Calu3 (cell line): ENCODE data around the gene UNC13C. TPM values are rescaled to one million over a fixed set of nuclear protein-coding genes. Genes with fewer than 3 reads are reported as not detected.

Experiments
- BruUV-seq: library from RNA; stranded (reverse); fragments of 400-500 nt; replicated peaks from 2 replicates; lab custom pipeline; 2021; lab: Mats Ljungman, UMichigan
- CTCF ChIA-PET: fragments of 300-600 bp; sonication (Branson Sonifier 250); formaldehyde crosslinking; loops from one replicate; lab custom pipeline; 2022; ENCODE audit warnings: antibody characterized with exemption; lab: Charles Lee
- DNase-seq: peaks from one replicate; pipeline ENCODE4 v3.0.0; 2022
- H3K27ac Mint-ChIP-seq: one replicate; pipeline ENCODE4 v1.8.0; 2022; ENCODE audit warnings: mixed read lengths; ENCODE audit not compliant: unreplicated experiment
- H3K27me3 Mint-ChIP-seq: one replicate; pipeline ENCODE4 v1.8.0; 2022; ENCODE audit warnings: mixed read lengths; ENCODE audit not compliant: unreplicated experiment
- H3K36me3 Mint-ChIP-seq: one replicate; pipeline ENCODE4 v1.8.0; 2022; ENCODE audit warnings: mild to moderate bottlenecking, moderate library complexity, mixed read lengths; ENCODE audit not compliant: insufficient read depth, unreplicated experiment
- H3K4me1 Mint-ChIP-seq: one replicate; pipeline ENCODE4 v1.8.0; 2022; ENCODE audit warnings: mild to moderate bottlenecking, low read depth, mixed read lengths; ENCODE audit not compliant: unreplicated experiment
- H3K4me3 Mint-ChIP-seq: one replicate; pipeline ENCODE4 v1.8.0; 2022; ENCODE audit warnings: mild to moderate bottlenecking, low read depth, moderate library complexity, mixed read lengths; ENCODE audit not compliant: unreplicated experiment
- H3K9me3 Mint-ChIP-seq: one replicate; pipeline ENCODE4 v1.8.0; 2022; ENCODE audit warnings: low read depth, mixed read lengths; ENCODE audit not compliant: unreplicated experiment
- intact Hi-C: fragments of 100-400 bp; cut with micrococcal nuclease; formaldehyde crosslinking; loops from one replicate; pipeline ENCODE4 v1.10.0; 2022; ENCODE audit not compliant: unreplicated experiment
- total RNA-seq: library from RNA; stranded (reverse); gene quantifications from 2 replicates; pipeline ENCODE4 v1.2.3, GENCODE V29; 2022
- TF ChIP-seq, protein P1 (sequence below): fragments of 200-600 bp; IDR thresholded peaks from one replicate; pipeline ENCODE4 v1.8.0; 2022; ENCODE audit warnings: antibody characterized with exemption; ENCODE audit not compliant: unreplicated experiment

The UNC13C gene
- total RNA-seq, 1 experiment from 2014 or later: 0.38 TPM

- no peak overlapping the region for H3K4me3 Mint-ChIP-seq
- H3K36me3 Mint-ChIP-seq: no peaks in the 10 kb centered on the region
- TF ChIP-seq, protein P1, sequence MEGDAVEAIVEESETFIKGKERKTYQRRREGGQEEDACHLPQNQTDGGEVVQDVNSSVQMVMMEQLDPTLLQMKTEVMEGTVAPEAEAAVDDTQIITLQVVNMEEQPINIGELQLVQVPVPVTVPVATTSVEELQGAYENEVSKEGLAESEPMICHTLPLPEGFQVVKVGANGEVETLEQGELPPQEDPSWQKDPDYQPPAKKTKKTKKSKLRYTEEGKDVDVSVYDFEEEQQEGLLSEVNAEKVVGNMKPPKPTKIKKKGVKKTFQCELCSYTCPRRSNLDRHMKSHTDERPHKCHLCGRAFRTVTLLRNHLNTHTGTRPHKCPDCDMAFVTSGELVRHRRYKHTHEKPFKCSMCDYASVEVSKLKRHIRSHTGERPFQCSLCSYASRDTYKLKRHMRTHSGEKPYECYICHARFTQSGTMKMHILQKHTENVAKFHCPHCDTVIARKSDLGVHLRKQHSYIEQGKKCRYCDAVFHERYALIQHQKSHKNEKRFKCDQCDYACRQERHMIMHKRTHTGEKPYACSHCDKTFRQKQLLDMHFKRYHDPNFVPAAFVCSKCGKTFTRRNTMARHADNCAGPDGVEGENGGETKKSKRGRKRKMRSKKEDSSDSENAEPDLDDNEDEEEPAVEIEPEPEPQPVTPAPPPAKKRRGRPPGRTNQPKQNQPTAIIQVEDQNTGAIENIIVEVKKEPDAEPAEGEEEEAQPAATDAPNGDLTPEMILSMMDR: no peak
- CTCF ChIA-PET: no interaction called here
- no peak for DNase-seq
- no peaks in the 10 kb centered on the region for H3K4me1 Mint-ChIP-seq
- BruUV-seq: no TSS peak
- intact Hi-C loops: no loop called here
- peaks cover 7% of the 10 kb centered on the region for H3K9me3 Mint-ChIP-seq
- no peak overlapping the region for H3K27ac Mint-ChIP-seq
- no peaks in the 10 kb centered on the region for H3K27me3 Mint-ChIP-seq
These were observed 630.9 kb downstream of the UNC13C start for GRCh38 chr15:54608876-54609835.

DNA sequence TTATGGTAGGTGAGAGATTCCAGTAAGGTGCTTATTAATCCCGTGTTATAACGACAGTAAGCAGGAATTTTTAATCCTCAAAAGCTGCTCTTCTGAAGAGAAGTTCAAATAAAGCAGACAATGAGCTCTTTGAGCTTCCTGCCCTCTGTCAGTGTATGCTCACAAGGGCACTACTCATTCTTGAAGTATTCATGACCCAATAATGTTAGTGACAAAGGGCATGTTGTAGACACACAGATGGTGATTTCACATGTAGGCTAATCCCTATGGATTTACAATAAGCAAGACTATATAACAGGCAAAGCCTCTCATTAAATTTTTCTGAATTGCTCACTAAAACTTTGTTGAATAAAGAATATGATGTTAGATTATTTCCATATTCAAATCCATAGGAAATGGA lies 639.9 kb downstream of the UNC13C start:
- Mint-ChIP-seq H3K36me3 (no peaks in the 10 kb centered on the region), H3K4me1 (no peaks in the 10 kb centered on the region), H3K27me3 (no peaks in the 10 kb centered on the region), H3K4me3 (no peak overlapping the region), H3K27ac (no peak overlapping the region), H3K9me3 (no peaks in the 10 kb centered on the region)
- TF ChIP-seq, protein P1: no peak
- BruUV-seq: no TSS peak
- intact Hi-C loops: no loop called here
- CTCF ChIA-PET: no interaction called here
- DNase-seq: no peak

DNA sequence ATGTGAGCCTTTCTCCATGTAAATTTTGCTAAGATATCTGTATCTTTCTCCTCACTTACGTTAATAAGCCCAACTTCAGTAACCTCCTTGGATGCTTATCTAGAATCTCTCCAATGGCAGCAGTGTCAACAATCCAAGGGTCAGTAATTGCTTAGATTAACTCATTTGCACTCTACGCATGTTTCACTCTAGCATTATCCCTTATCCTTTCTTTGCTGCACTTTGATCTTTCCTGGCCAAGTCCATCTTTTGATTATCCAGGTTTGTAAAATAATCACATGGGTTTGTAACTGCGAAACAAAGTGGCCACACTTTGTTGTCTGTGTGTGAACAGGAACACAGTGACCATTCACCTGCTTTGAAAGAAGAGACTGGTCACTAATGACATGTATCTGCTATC lies 640.9 kb downstream of the UNC13C start:
- Mint-ChIP-seq H3K4me3 (no peak overlapping the region), H3K9me3 (peaks cover 2% of the 10 kb centered on the region), H3K4me1 (no peaks in the 10 kb centered on the region), H3K27ac (no peak overlapping the region), H3K36me3 (no peaks in the 10 kb centered on the region), H3K27me3 (no peaks in the 10 kb centered on the region)
- TF ChIP-seq, protein P1: no peak
- no peak for DNase-seq
- no TSS peak for BruUV-seq
- intact Hi-C loops: no loop called here
- CTCF ChIA-PET: no interaction called here

DNA sequence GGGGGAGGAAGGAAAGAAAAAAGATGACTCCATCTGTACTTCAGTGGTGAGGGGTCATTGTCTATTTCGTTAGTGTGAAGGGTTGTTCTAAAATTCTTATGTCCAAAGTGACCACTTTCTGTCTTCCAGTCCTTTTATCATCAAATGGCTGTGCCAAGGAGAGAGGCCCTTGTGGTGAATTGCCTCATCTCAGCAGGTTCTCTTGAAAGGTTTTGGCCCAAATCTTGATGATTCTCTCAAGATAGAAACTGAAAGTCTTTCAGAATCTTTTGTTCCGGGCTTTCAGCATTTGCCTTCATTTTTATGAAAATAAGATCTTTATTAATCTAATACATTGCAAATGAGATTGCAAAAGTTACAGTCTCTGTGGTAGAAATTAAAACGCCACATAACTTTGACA lies 642.7 kb downstream of the UNC13C start:
- Mint-ChIP-seq H3K9me3 (peaks cover 8% of the 10 kb centered on the region), H3K4me1 (no peaks in the 10 kb centered on the region), H3K4me3 (no peak overlapping the region), H3K36me3 (no peaks in the 10 kb centered on the region), H3K27me3 (no peaks in the 10 kb centered on the region), H3K27ac (no peak overlapping the region)
- DNase-seq: no peak
- intact Hi-C loops: no loop called here
- TF ChIP-seq, protein P1: no peak
- CTCF ChIA-PET: no interaction called here
- no TSS peak for BruUV-seq
